CD4-positive, alpha-beta T cell treated with Interleukin-4 for 1 hour (primary cell): ENCODE measurements around the gene TK2.
"Not testable (repeated sequence)": the region's sequence is repeated elsewhere in the genome, so short reads cannot be mapped to it uniquely, and the experiment has no call there.

Experiments used
- DNase-seq, 2 donors: peaks; one replicate each; pipeline ENCODE4 v3.0.0-alpha.2; 2020 to 2022

The TK2 gene

GRCh38 chr16:66517586-66518263 is 32.2 kb downstream of the TK2 start:
- no peak for DNase-seq

- peak; percentile 86 to 94 for DNase-seq
Measured at GRCh38 chr16:66516808-66517585, 32.9 kb downstream of the TK2 start.

- no peak for DNase-seq
Measured at GRCh38 chr16:66516509-66516807, 33.5 kb downstream of the TK2 start.

GRCh38 chr16:66515596-66516508 is 34.1 kb downstream of the TK2 start:
- DNase-seq, result peak; percentile 30 to 49

GRCh38 chr16:66514980-66515595 is 34.8 kb downstream of the TK2 start:
- not testable (repeated sequence) for DNase-seq

GRCh38 chr16:66514391-66514790 is 35.5 kb downstream of the TK2 start:
- not testable (repeated sequence) for DNase-seq

- no peak for DNase-seq
Measured at GRCh38 chr16:66513111-66513723, 36.7 kb downstream of the TK2 start.

GRCh38 chr16:66512272-66513110 is 37.4 kb downstream of the TK2 start:
- no peak for DNase-seq

- DNase-seq, result peak in 1 of 2 donors; percentile 24
Measured at GRCh38 chr16:66511602-66512271, 38.2 kb downstream of the TK2 start.

GRCh38 chr16:66510711-66511601 is 39.0 kb downstream of the TK2 start:
- DNase-seq, result no peak

GRCh38 chr16:66510298-66510697 is 39.6 kb downstream of the TK2 start:
- no peak for DNase-seq

- no peak for DNase-seq
Measured at GRCh38 chr16:66509576-66509975, 40.3 kb downstream of the TK2 start.

GRCh38 chr16:66508914-66509496 is 40.9 kb downstream of the TK2 start:
- DNase-seq, result no peak

- no peak for DNase-seq
Measured at GRCh38 chr16:66508248-66508913, 41.5 kb downstream of the TK2 start.

GRCh38 chr16:66507731-66508239 is 42.1 kb downstream of the TK2 start:
- DNase-seq, result no peak

- no peak for DNase-seq
Measured at GRCh38 chr16:66503612-66504011, 46.3 kb downstream of the TK2 start.

- no peak for DNase-seq
Measured at GRCh38 chr16:66503030-66503429, 46.9 kb downstream of the TK2 start.

- DNase-seq, result no peak
Measured at GRCh38 chr16:66502020-66502913, 47.7 kb downstream of the TK2 start.
